Testis (tissue), 2 donors: ENCODE measurements around the gene OAF.

ENCODE experiments used
- POLR2A ChIP-seq: fragments of 450-650 bp; IDR thresholded peaks from one replicate; pipeline ENCODE4 v1.6.1; 2017; ENCODE audit warnings: antibody characterized with exemption, mild to moderate bottlenecking, moderate library complexity
- TF ChIP-seq, protein P1 (sequence below), 3 experiments: fragments of 450-650 bp in 2 of 3; fragments of 200-600 bp in 1 of 3; sonication (generic) in 1 of 3; IDR thresholded peaks; one replicate each; pipeline ENCODE4 v1.5.1; 2016 to 2019; ENCODE audit warnings: antibody characterized with exemption in 3 of 3, mild to moderate bottlenecking in 2 of 3, moderate library complexity in 1 of 3

DNA sequence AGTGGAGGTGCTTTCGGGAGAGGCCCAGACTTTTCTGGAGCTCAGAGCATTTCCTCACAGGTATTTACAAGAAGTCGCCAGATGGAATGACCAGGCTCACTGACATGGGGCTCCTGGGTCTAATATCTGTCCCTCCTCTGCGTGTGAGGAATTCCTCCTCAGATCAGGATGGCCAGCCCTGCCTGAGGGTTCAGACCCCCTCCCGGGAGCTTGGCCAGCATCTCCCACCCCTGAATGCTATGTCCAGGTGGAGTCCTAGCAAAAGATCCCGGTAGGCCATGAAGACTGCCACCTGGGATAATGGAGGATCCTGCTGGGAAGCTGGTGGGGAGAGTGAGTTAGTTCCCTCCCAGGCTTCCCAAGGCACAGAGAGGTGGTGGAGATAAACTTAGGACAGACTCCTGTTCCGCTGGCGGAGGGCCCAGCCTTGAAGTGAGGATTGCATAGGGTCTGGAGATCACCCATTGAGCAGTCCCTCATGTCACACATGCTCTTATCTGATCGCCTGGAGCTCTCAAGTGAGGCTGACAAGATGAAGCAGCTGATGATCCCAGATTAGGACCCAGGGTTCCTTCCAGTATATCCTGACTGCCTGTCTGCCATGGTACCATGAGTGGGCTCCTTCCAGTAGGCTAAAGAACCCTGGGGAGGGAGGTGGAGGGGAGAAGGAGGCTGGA lies 5.7 kb downstream of the OAF start:
- TF ChIP-seq, protein P1, sequence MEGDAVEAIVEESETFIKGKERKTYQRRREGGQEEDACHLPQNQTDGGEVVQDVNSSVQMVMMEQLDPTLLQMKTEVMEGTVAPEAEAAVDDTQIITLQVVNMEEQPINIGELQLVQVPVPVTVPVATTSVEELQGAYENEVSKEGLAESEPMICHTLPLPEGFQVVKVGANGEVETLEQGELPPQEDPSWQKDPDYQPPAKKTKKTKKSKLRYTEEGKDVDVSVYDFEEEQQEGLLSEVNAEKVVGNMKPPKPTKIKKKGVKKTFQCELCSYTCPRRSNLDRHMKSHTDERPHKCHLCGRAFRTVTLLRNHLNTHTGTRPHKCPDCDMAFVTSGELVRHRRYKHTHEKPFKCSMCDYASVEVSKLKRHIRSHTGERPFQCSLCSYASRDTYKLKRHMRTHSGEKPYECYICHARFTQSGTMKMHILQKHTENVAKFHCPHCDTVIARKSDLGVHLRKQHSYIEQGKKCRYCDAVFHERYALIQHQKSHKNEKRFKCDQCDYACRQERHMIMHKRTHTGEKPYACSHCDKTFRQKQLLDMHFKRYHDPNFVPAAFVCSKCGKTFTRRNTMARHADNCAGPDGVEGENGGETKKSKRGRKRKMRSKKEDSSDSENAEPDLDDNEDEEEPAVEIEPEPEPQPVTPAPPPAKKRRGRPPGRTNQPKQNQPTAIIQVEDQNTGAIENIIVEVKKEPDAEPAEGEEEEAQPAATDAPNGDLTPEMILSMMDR (IDR thresholded peaks at IDR 0.05) = no peak
- no peak for TF ChIP-seq POLR2A
